GM12878 (cell line): ENCODE data around the gene MKX. TPM values are rescaled to one million over a fixed set of nuclear protein-coding genes. Genes with fewer than 3 reads are reported as not detected.

Experiments used
- BCL11A ChIP-seq: IDR thresholded peaks from 2 replicates; pipeline ENCODE4 v1.6.1; 2011; ENCODE audit warnings: low read depth, low read length
- CHD1 ChIP-seq: IDR thresholded peaks from 2 replicates; pipeline ENCODE4 v1.6.1; 2012; ENCODE audit warnings: low read depth, low read length, improper control_type of control experiment
- CHD4 ChIP-seq: fragments of 200-600 bp; sonication (generic); IDR thresholded peaks from 2 replicates; pipeline ENCODE4 v1.6.1; 2016; ENCODE audit warnings: mild to moderate bottlenecking
- CREM ChIP-seq: IDR thresholded peaks from 2 replicates; pipeline ENCODE4 v1.6.1; 2014; ENCODE audit warnings: antibody characterized with exemption, low read depth
- EP300 ChIP-seq, 2 experiments: fragments of 150-350 bp in 1 of 2; IDR thresholded peaks; 2 replicates each; pipeline ENCODE4 v1.6.1; 2011 to 2012; ENCODE audit warnings: low read depth in 2 of 2, low read length in 2 of 2, borderline replicate concordance in 1 of 2, improper control_type of control experiment in 1 of 2, inconsistent platforms in 1 of 2; ENCODE audit not compliant: control insufficient read depth in 1 of 2
- MTA2 ChIP-seq: fragments of 450-650 bp; IDR thresholded peaks from 2 replicates; pipeline ENCODE4 v1.6.1; 2016; ENCODE audit warnings: low read depth, mild to moderate bottlenecking, moderate library complexity
- NFYA ChIP-seq: IDR thresholded peaks from 2 replicates; pipeline ENCODE4 v1.6.1; 2011; ENCODE audit warnings: low read depth, mild to moderate bottlenecking, low read length, improper control_type of control experiment, borderline replicate concordance
- NRF1 ChIP-seq: conservative IDR thresholded peaks from 2 replicates; pipeline ENCODE4 v1.6.1; 2011; ENCODE audit warnings: mild to moderate bottlenecking, low read depth, low read length, improper control_type of control experiment
- STAT3 ChIP-seq: IDR thresholded peaks from 2 replicates; pipeline ENCODE4 v1.6.1; 2011; ENCODE audit warnings: low read depth, low read length, improper control_type of control experiment
- TARDBP ChIP-seq: IDR thresholded peaks from 2 replicates; pipeline ENCODE4 v1.6.1; 2016; ENCODE audit warnings: borderline replicate concordance
- polyA plus RNA-seq, 11 experiments: library from polyadenylated mRNA; depleted of rRNA in 4 of 11; unstranded in 6 of 11; stranded (reverse) in 5 of 11; fragments of >200 nt; fragmentation: Nextera tagmentation in 4 of 11; fragmentation: Illumina TruSeq in 1 of 11; extraction: Ambion mirVana in 4 of 11; extraction: Trizol in 1 of 11; gene quantifications; 1 replicate in 1 of 11; 2 replicates in 10 of 11; pipeline versions ENCODE4 v1.2.1 to v1.2.3, GENCODE V29; 2011 to 2016; ENCODE audit warnings: inconsistent platforms in 2 of 11, missing spikeins in 2 of 11, low read depth in 1 of 11
- total RNA-seq, 4 experiments: library from RNA; depleted of rRNA in 3 of 4; stranded (reverse); fragments of >200 nt in 3 of 4; fragmentation: Illumina TruSeq in 1 of 4; extraction: Trizol in 1 of 4; gene quantifications; 2 replicates each; pipeline versions ENCODE4 v1.2.1 to v1.2.3, GENCODE V29; 2013 to 2021
- TF ChIP-seq, protein P1 (sequence below): fragments of 450-650 bp; IDR thresholded peaks from 2 replicates; pipeline ENCODE4 v1.6.1; 2017; ENCODE audit warnings: mild to moderate bottlenecking, low read depth, inconsistent platforms; ENCODE audit not compliant: poor library complexity, severe bottlenecking
- TF ChIP-seq, protein P2 (sequence below): fragments of 450-650 bp; IDR thresholded peaks from 2 replicates; pipeline ENCODE4 v1.6.1; 2017; ENCODE audit warnings: low read depth, mild to moderate bottlenecking, moderate library complexity

MKX gene
- total and polyA plus RNA-seq, 10 of the 15 experiments (the other 5 are each of a cell fraction or from before 2014, with no cell fraction given): not detected

DNA sequence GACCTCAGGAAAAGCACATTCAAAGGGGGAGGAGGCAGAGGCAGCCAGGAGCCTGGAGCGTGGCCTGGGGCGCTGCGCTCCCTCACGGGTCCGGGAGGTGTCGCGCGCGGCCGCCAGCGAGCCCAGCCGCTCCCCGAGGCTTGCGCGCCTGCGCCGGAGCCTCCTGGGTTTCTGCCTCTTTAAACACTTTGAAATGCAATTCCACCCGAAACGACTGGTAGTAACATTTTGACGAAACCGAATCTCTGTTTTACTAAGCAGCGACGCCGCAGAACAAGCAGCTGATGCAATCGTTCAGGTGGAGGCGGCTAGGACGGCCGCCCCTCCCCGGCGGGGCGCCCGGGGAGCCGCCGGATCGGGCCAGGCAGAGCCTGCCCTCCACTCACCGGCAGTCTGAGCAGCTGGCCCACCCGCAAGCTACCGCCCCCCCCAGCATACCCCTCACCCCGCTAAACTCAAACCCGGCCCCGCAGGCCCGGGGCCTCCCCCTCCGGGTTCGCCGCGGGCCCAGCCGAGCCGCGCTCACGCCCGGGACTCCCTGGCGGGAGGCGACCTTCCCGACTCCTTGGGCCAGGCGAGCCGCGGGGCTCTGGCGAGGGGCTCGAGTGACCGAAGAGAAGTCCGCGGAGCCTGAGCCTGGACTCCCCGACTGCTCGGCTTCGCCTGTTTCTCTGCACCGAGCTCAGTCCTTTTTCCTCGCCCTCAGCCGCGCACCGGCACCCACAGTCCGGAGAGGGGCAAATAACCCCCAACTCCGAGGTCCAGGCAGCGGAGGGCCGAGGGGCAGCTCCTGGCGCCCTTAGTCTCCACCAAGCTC lies 3.2 kb downstream of the MKX start (continued):
- TF ChIP-seq, protein P1, sequence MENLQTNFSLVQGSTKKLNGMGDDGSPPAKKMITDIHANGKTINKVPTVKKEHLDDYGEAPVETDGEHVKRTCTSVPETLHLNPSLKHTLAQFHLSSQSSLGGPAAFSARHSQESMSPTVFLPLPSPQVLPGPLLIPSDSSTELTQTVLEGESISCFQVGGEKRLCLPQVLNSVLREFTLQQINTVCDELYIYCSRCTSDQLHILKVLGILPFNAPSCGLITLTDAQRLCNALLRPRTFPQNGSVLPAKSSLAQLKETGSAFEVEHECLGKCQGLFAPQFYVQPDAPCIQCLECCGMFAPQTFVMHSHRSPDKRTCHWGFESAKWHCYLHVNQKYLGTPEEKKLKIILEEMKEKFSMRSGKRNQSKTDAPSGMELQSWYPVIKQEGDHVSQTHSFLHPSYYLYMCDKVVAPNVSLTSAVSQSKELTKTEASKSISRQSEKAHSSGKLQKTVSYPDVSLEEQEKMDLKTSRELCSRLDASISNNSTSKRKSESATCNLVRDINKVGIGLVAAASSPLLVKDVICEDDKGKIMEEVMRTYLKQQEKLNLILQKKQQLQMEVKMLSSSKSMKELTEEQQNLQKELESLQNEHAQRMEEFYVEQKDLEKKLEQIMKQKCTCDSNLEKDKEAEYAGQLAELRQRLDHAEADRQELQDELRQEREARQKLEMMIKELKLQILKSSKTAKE: no peak
- no peak for TF ChIP-seq TARDBP
- no peak for TF ChIP-seq MTA2
- TF ChIP-seq CREM: peak; percentile 73
- TF ChIP-seq CHD1: no peak
- TF ChIP-seq BCL11A: peak; percentile 59; the same call in 1 of the 2 replicates
- no peak for TF ChIP-seq CHD4
- TF ChIP-seq EP300 (IDR thresholded peaks at IDR 0.05; ENCODE audit: borderline replicate concordance in 1 of 2, control insufficient read depth in 1 of 2, low read depth in 2 of 2, low read length in 2 of 2): no peak; a peak in 1 of 4 replicates
- TF ChIP-seq NRF1: peak; percentile 29; the same call in 1 of the 2 replicates
- no peak for TF ChIP-seq STAT3
- TF ChIP-seq, protein P2, sequence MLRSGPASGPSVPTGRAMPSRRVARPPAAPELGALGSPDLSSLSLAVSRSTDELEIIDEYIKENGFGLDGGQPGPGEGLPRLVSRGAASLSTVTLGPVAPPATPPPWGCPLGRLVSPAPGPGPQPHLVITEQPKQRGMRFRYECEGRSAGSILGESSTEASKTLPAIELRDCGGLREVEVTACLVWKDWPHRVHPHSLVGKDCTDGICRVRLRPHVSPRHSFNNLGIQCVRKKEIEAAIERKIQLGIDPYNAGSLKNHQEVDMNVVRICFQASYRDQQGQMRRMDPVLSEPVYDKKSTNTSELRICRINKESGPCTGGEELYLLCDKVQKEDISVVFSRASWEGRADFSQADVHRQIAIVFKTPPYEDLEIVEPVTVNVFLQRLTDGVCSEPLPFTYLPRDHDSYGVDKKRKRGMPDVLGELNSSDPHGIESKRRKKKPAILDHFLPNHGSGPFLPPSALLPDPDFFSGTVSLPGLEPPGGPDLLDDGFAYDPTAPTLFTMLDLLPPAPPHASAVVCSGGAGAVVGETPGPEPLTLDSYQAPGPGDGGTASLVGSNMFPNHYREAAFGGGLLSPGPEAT: no peak
- TF ChIP-seq NFYA: no peak
